HG03095 (cell line): ENCODE data around the gene DOCK11.

Experiments
- ATAC-seq: cut with Tn5 transposase; IDR thresholded peaks from one replicate; pipeline ENCODE4 v1.9.1; 2021; ENCODE audit warnings: moderate library complexity; ENCODE audit not compliant: unreplicated experiment

DOCK11 gene

GRCh38 chrX:118499295-118499694, 3.7 kb downstream of the DOCK11 start:
- no peak for ATAC-seq

GRCh38 chrX:118502161-118502789, 6.7 kb downstream of the DOCK11 start:
- ATAC-seq: no peak

GRCh38 chrX:118503260-118504041, 7.8 kb downstream of the DOCK11 start:
- no peak for ATAC-seq

- ATAC-seq: no peak
Observed at GRCh38 chrX:118504581-118504980, 9.0 kb downstream of the DOCK11 start.

GRCh38 chrX:118506805-118507480, 11.3 kb downstream of the DOCK11 start:
- no peak for ATAC-seq

GRCh38 chrX:118507766-118508165, 12.2 kb downstream of the DOCK11 start:
- no peak for ATAC-seq

GRCh38 chrX:118508221-118508620, 12.6 kb downstream of the DOCK11 start:
- no peak for ATAC-seq

- ATAC-seq: no peak
Observed at GRCh38 chrX:118508635-118509034, 13.0 kb downstream of the DOCK11 start.

- no peak for ATAC-seq
Observed at GRCh38 chrX:118510111-118510510, 14.5 kb downstream of the DOCK11 start.

- no peak for ATAC-seq
Observed at GRCh38 chrX:118513120-118513898, 17.7 kb downstream of the DOCK11 start.

GRCh38 chrX:118519411-118520215, 24.0 kb downstream of the DOCK11 start:
- ATAC-seq: no peak

- no peak for ATAC-seq
Observed at GRCh38 chrX:118520216-118521206, 24.9 kb downstream of the DOCK11 start.

- no peak for ATAC-seq
Observed at GRCh38 chrX:118521435-118521834, 25.8 kb downstream of the DOCK11 start.

GRCh38 chrX:118522230-118522926, 26.8 kb downstream of the DOCK11 start:
- no peak for ATAC-seq

- no peak for ATAC-seq
Observed at GRCh38 chrX:118523920-118524319, 28.3 kb downstream of the DOCK11 start.

- ATAC-seq: no peak
Observed at GRCh38 chrX:118524344-118524743, 28.7 kb downstream of the DOCK11 start.

- no peak for ATAC-seq
Observed at GRCh38 chrX:118525174-118525730, 29.6 kb downstream of the DOCK11 start.

GRCh38 chrX:118526149-118526548, 30.5 kb downstream of the DOCK11 start:
- ATAC-seq: no peak
